Right forelimb (tissue), 1 donor: Measurements from ENCODE around the gene FAAP20.

ENCODE experiments used
- DNase-seq: peaks from one replicate; pipeline ENCODE4 v3.0.0-alpha.2; 2018

FAAP20 gene

GRCh38 chr1:2229911-2230731 is 35.5 kb upstream of the FAAP20 start:
- DNase-seq, result peak; percentile 70

- DNase-seq, result peak; percentile 82
These were observed 34.7 kb upstream of the FAAP20 start for GRCh38 chr1:2229037-2229864.

GRCh38 chr1:2228694-2229036 is 34.1 kb upstream of the FAAP20 start:
- peak; percentile 56 for DNase-seq

GRCh38 chr1:2228157-2228594 is 33.6 kb upstream of the FAAP20 start, which contains the start of gene SKI:
Gene SKI (plus strand): TSS chr1:2228319. CDS start chr1:2228767, 448 bp downstream.
- DNase-seq, result no peak

GRCh38 chr1:2227346-2228156 is 33.0 kb upstream of the FAAP20 start:
- DNase-seq, result peak; percentile 100

GRCh38 chr1:2226525-2227345 is 32.2 kb upstream of the FAAP20 start:
- peak; percentile 65 for DNase-seq

- peak; percentile 35 for DNase-seq
These were observed 30.3 kb upstream of the FAAP20 start for GRCh38 chr1:2224631-2225428.

- no peak for DNase-seq
These were observed 29.6 kb upstream of the FAAP20 start for GRCh38 chr1:2224170-2224584.

- no peak for DNase-seq
These were observed 26.7 kb upstream of the FAAP20 start for GRCh38 chr1:2221271-2221670.

GRCh38 chr1:2216767-2217058 is 22.1 kb upstream of the FAAP20 start:
- no peak for DNase-seq

- peak; percentile 43 for DNase-seq
These were observed 21.6 kb upstream of the FAAP20 start for GRCh38 chr1:2215909-2216766.

GRCh38 chr1:2215329-2215728 is 20.8 kb upstream of the FAAP20 start:
- no peak for DNase-seq

GRCh38 chr1:2214541-2215241 is 20.1 kb upstream of the FAAP20 start:
- DNase-seq, result peak; percentile 64

GRCh38 chr1:2213576-2214505 is 19.3 kb upstream of the FAAP20 start:
- peak; percentile 90 for DNase-seq

GRCh38 chr1:2212532-2213491 is 18.2 kb upstream of the FAAP20 start:
- DNase-seq, result peak; percentile 94

GRCh38 chr1:2212274-2212531 is 17.6 kb upstream of the FAAP20 start:
- DNase-seq, result no peak

GRCh38 chr1:2210786-2211185 is 16.2 kb upstream of the FAAP20 start:
- DNase-seq, result peak; percentile 42
